Gastrocnemius medialis (tissue), 4 donors: ENCODE results near the gene KLF4.
"Not testable (repeated sequence)": the region's sequence is repeated elsewhere in the genome, so short reads cannot be mapped to it uniquely, and the experiment has no call there.

Experiments used
- POLR2A ChIP-seq, 2 donors: fragments of 450-650 bp; IDR thresholded peaks; one replicate each; pipeline ENCODE4 v1.6.1; 2017; ENCODE audit warnings: antibody characterized with exemption in 2 of 2, mild to moderate bottlenecking in 2 of 2, moderate library complexity in 2 of 2
- TF ChIP-seq, protein P1 (sequence below), 5 experiments: fragments of 450-650 bp in 3 of 5; fragments of 200-600 bp in 2 of 5; sonication (generic) in 2 of 5; IDR thresholded peaks in 4 of 5; conservative IDR thresholded peaks in 1 of 5; 1 replicate in 4 of 5; 2 replicates in 1 of 5; pipeline ENCODE4 v1.5.1; 2016 to 2019; ENCODE audit warnings: antibody characterized with exemption in 5 of 5, mild to moderate bottlenecking in 3 of 5, moderate library complexity in 3 of 5

GRCh38 chr9:107500421-107501200, 11.0 kb upstream of the KLF4 start:
- TF ChIP-seq, protein P1, sequence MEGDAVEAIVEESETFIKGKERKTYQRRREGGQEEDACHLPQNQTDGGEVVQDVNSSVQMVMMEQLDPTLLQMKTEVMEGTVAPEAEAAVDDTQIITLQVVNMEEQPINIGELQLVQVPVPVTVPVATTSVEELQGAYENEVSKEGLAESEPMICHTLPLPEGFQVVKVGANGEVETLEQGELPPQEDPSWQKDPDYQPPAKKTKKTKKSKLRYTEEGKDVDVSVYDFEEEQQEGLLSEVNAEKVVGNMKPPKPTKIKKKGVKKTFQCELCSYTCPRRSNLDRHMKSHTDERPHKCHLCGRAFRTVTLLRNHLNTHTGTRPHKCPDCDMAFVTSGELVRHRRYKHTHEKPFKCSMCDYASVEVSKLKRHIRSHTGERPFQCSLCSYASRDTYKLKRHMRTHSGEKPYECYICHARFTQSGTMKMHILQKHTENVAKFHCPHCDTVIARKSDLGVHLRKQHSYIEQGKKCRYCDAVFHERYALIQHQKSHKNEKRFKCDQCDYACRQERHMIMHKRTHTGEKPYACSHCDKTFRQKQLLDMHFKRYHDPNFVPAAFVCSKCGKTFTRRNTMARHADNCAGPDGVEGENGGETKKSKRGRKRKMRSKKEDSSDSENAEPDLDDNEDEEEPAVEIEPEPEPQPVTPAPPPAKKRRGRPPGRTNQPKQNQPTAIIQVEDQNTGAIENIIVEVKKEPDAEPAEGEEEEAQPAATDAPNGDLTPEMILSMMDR (IDR thresholded peaks at IDR 0.05 in 4 of 5, conservative IDR thresholded peaks at IDR 0.05 in 1 of 5), result not testable (repeated sequence)
- not testable (repeated sequence) for TF ChIP-seq POLR2A (IDR thresholded peaks at IDR 0.05)
